ENCODE data around the gene IGSF11. TPM values are rescaled to one million over a fixed set of nuclear protein-coding genes. Genes with fewer than 3 reads are reported as not detected.

The IGSF11 gene
- total and polyA plus RNA-seq, 2 donors (not counting 1 experiment from before 2014, with no cell fraction given) = not detected

GRCh38 chr3:118942195-118942594 is 92.5 kb downstream of the IGSF11 start:
- no peak overlapping the region for H3K27ac ChIP-seq (ENCODE audit: low read length in 2 of 2)
- H3K4me1 Mint-ChIP-seq = no peaks in the 10 kb centered on the region
- ChIA-PET CTCF (no interaction called here), POLR2A (no interaction called here)
- no peak overlapping the region for H3K4me3 ChIP-seq (ENCODE audit: control extremely low read depth in 1 of 5, extremely low read depth in 1 of 5, insufficient read depth in 1 of 5, low read depth in 2 of 5, low read length in 4 of 5)
- no peaks in the 10 kb centered on the region for H3K36me3 ChIP-seq (replicated peaks in 1 of 2; ENCODE audit: control extremely low read depth in 1 of 2, control insufficient read depth in 1 of 2, extremely low read depth in 1 of 2, insufficient read depth in 2 of 2, low read length in 1 of 2)
- WGBS (ENCODE audit: insufficient coverage) = 83% methylated on average over 2 of the region's 3 CpGs
- no peak overlapping the region for H3K4me2 ChIP-seq (replicated peaks; ENCODE audit: low read depth, low read length, poor library complexity, severe bottlenecking)
- H3K79me2 ChIP-seq (ENCODE audit: control insufficient read depth, insufficient read depth, low read length) = no peaks in the 10 kb centered on the region
- H2AFZ ChIP-seq (ENCODE audit: insufficient read depth, low read depth, low read length, poor library complexity, severe bottlenecking) = no peak overlapping the region
- ATAC-seq (ENCODE audit: low read depth) = no peak
- H3K4me3 Mint-ChIP-seq = no peak overlapping the region
- no peak for TF ChIP-seq CTCF (IDR thresholded peaks at IDR 0.05)
- TF ChIP-seq EZH2 (IDR thresholded peaks at IDR 0.05; ENCODE audit: borderline replicate concordance, insufficient read depth, low read depth, low read length, poor library complexity, severe bottlenecking) = no peak
- no peak overlapping the region for H3K9ac ChIP-seq (ENCODE audit: low read length)
- intact Hi-C loops (cut with micrococcal nuclease) = no loop called here
- H3K27me3 ChIP-seq (replicated peaks in 1 of 4; ENCODE audit: control extremely low read depth in 1 of 4, control insufficient read depth in 3 of 4, insufficient read depth in 4 of 4, low read length in 3 of 4) = peaks cover 0 to 2% (median 0%) of the 10 kb centered on the region in 4 experiments
- H3K4me1 ChIP-seq (ENCODE audit: control insufficient read depth in 2 of 2, insufficient read depth in 2 of 2, low read length in 2 of 2) = no peaks in the 10 kb centered on the region
- DNase-seq = no peak
- no peaks in the 10 kb centered on the region for H4K20me1 ChIP-seq (ENCODE audit: control insufficient read depth, insufficient read depth, low read length, poor library complexity, severe bottlenecking)
- peaks cover 0 to 1% (median 0%) of the 10 kb centered on the region in 3 donors for H3K9me3 ChIP-seq (ENCODE audit: control extremely low read depth in 1 of 3, control insufficient read depth in 2 of 3, insufficient read depth in 1 of 3, low read length in 2 of 3)
- H3K9me3 Mint-ChIP-seq (ENCODE audit: insufficient read depth) = no peaks in the 10 kb centered on the region
- no peak overlapping the region for H3K27ac Mint-ChIP-seq
- peaks cover 9% of the 10 kb centered on the region for H3K27me3 Mint-ChIP-seq

GRCh38 chr3:118941236-118941635 is 93.4 kb downstream of the IGSF11 start:
- H3K79me2 ChIP-seq (ENCODE audit: control insufficient read depth, insufficient read depth, low read length) = no peaks in the 10 kb centered on the region
- no peak overlapping the region for H3K4me2 ChIP-seq (replicated peaks; ENCODE audit: low read depth, low read length, poor library complexity, severe bottlenecking)
- H3K27ac ChIP-seq (ENCODE audit: low read length in 2 of 2) = no peak overlapping the region
- H3K9ac ChIP-seq (ENCODE audit: low read length) = no peak overlapping the region
- no peak overlapping the region for H3K27ac Mint-ChIP-seq
- no peak overlapping the region for H2AFZ ChIP-seq (ENCODE audit: insufficient read depth, low read depth, low read length, poor library complexity, severe bottlenecking)
- no peaks in the 10 kb centered on the region for H3K4me1 ChIP-seq (ENCODE audit: control insufficient read depth in 2 of 2, insufficient read depth in 2 of 2, low read length in 2 of 2)
- H3K4me1 Mint-ChIP-seq = no peaks in the 10 kb centered on the region
- no peak for TF ChIP-seq EZH2 (IDR thresholded peaks at IDR 0.05; ENCODE audit: borderline replicate concordance, insufficient read depth, low read depth, low read length, poor library complexity, severe bottlenecking)
- no peak for TF ChIP-seq CTCF (IDR thresholded peaks at IDR 0.05)
- CTCF ChIA-PET = no interaction called here
- no peaks in the 10 kb centered on the region for H4K20me1 ChIP-seq (ENCODE audit: control insufficient read depth, insufficient read depth, low read length, poor library complexity, severe bottlenecking)
- WGBS (ENCODE audit: insufficient coverage) = no CpG with 5 or more reads among the region's 3 CpGs
- no peak for DNase-seq
- H3K4me3 Mint-ChIP-seq = no peak overlapping the region
- intact Hi-C loops (cut with micrococcal nuclease) = no loop called here
- H3K9me3 Mint-ChIP-seq (ENCODE audit: insufficient read depth) = no peaks in the 10 kb centered on the region
- no peaks in the 10 kb centered on the region for H3K36me3 ChIP-seq (replicated peaks in 1 of 2; ENCODE audit: control extremely low read depth in 1 of 2, control insufficient read depth in 1 of 2, extremely low read depth in 1 of 2, insufficient read depth in 2 of 2, low read length in 1 of 2)
- POLR2A ChIA-PET = no interaction called here
- H3K9me3 ChIP-seq (ENCODE audit: control extremely low read depth in 1 of 3, control insufficient read depth in 2 of 3, insufficient read depth in 1 of 3, low read length in 2 of 3) = peaks cover 0 to 1% (median 0%) of the 10 kb centered on the region in 3 donors
- ATAC-seq (ENCODE audit: low read depth) = no peak
- peaks cover 0 to 2% (median 0%) of the 10 kb centered on the region in 4 experiments for H3K27me3 ChIP-seq (replicated peaks in 1 of 4; ENCODE audit: control extremely low read depth in 1 of 4, control insufficient read depth in 3 of 4, insufficient read depth in 4 of 4, low read length in 3 of 4)
- no peak overlapping the region for H3K4me3 ChIP-seq (ENCODE audit: control extremely low read depth in 1 of 5, extremely low read depth in 1 of 5, insufficient read depth in 1 of 5, low read depth in 2 of 5, low read length in 4 of 5)
- peaks cover 9% of the 10 kb centered on the region for H3K27me3 Mint-ChIP-seq
